ENCODE results near the gene ANKRD22. TPM values are rescaled to one million over a fixed set of nuclear protein-coding genes. Genes with fewer than 3 reads are reported as not detected.

The ANKRD22 gene
- total RNA-seq, 2 experiments from 2014 or later: not detected

DNA sequence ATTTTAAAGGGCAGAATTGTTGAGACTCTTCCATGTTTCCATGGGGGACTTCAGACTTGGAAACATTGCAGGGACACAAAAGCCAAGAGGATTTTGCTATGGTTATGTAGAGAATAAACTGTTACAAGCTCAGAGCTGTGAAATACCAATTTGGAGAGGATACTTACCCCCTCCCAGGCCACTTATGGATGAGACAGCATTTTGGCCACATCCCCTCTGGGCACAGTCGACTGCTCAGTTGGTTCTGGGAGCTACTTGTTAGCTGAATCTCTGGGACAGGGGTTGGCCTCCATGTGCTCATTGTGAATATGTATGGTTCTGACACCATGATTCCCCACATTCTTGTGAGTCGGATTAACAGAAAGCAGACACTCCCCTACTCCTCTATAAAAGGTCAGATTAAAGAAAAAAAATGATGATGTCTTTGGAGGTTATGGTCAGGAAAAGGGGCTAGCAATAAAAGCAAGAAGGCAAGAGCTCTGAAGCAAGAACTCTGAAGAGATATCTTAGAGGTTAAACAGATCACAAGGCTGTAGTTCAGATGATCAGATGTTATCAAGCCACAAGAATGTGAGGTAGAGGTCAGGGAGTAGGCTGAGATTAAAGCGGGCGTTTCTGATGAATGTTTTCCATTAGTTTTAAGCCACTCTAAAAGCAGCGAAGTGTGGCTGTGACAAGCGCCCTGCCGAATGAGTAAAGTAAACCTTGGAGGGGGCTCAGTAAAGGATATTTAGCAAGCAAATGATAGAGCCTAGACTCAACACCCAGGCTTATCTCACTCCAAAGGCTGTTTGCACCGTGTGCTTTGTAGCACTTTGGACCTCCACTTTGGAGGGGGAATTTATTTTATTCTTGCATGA, 45.6 kb upstream of the ANKRD22 start:
- peaks cover 62% of the 10 kb centered on the region for H3K4me1 Mint-ChIP-seq (ENCODE audit: low read depth)
- DNase-seq: no peak
- intact Hi-C loops (cut with DNase I, micrococcal nuclease): no loop called here
- peak overlapping the region; percentile 0 for H3K27ac Mint-ChIP-seq
- ChIA-PET CTCF (no interaction called here), POLR2A (interaction anchor here (1.3 kb wide), 1 partner anchor 17 kb away, joined by 5 read pairs; the partner anchor contains the start of gene STAMBPL1)
- Histone ChIP-seq H3K27ac (ENCODE audit: low read depth in 1 of 2, low read length in 2 of 2) (no peak overlapping the region), H3K4me1 (ENCODE audit: insufficient read depth, low read length) (peaks cover 14% of the 10 kb centered on the region), H3K9me3 (ENCODE audit: control insufficient read depth in 1 of 2, insufficient read depth in 1 of 2, low read length in 2 of 2) (no peaks in the 10 kb centered on the region), H3K27me3 (ENCODE audit: control insufficient read depth in 1 of 2, insufficient read depth in 2 of 2, low read length in 2 of 2) (no peaks in the 10 kb centered on the region), H3K4me3 (ENCODE audit: low read length) (no peak overlapping the region), H3K36me3 (ENCODE audit: insufficient read depth, low read length) (peaks cover 21% of the 10 kb centered on the region)
- H3K9me3 Mint-ChIP-seq: no peaks in the 10 kb centered on the region
- TF ChIP-seq, protein P1, sequence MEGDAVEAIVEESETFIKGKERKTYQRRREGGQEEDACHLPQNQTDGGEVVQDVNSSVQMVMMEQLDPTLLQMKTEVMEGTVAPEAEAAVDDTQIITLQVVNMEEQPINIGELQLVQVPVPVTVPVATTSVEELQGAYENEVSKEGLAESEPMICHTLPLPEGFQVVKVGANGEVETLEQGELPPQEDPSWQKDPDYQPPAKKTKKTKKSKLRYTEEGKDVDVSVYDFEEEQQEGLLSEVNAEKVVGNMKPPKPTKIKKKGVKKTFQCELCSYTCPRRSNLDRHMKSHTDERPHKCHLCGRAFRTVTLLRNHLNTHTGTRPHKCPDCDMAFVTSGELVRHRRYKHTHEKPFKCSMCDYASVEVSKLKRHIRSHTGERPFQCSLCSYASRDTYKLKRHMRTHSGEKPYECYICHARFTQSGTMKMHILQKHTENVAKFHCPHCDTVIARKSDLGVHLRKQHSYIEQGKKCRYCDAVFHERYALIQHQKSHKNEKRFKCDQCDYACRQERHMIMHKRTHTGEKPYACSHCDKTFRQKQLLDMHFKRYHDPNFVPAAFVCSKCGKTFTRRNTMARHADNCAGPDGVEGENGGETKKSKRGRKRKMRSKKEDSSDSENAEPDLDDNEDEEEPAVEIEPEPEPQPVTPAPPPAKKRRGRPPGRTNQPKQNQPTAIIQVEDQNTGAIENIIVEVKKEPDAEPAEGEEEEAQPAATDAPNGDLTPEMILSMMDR (IDR thresholded peaks at IDR 0.05): no peak
- no peaks in the 10 kb centered on the region for H3K27me3 Mint-ChIP-seq
- H3K36me3 Mint-ChIP-seq (ENCODE audit: low read depth): peaks cover 23% of the 10 kb centered on the region
- no peak overlapping the region for H3K4me3 Mint-ChIP-seq
- ATAC-seq (ENCODE audit: poor library complexity): peak; percentile 24

DNA sequence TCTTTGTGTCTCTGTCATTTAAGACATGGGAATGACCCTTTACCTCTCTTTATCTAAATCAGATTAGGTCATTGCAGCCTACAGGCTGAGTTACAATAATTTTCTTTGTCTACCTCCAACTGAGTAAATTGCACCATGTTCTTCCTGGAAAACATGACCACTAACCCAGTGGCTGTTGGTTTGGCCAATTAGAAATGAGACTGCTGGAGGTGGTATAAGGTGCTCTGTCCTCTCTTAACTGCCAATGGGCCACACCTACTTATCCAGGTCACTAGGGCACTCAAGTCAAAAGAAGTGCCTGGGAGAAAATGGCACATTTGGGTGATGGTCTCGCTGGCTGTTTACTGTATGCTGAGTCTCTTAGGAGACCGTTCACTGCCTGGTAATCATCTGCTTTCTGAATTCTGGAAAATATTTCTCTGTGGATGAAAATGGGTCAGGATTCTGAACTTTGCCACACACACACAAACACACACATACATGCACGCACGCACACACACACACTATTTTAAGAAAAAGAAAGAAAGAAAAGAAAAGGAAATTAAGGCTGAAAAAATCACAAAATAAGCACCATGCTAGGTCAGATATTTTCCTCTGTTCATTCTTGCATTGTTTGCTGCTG, 44.8 kb upstream of the ANKRD22 start:
- peaks cover 14% of the 10 kb centered on the region for H3K4me1 ChIP-seq (ENCODE audit: insufficient read depth, low read length)
- POLR2A ChIA-PET: interaction anchor here (1.3 to 1.7 kb wide), 2 partner anchors 16 to 17 kb away, joined by 5 to 8 read pairs; partner anchors contain the start of gene STAMBPL1
- peaks cover 14% of the 10 kb centered on the region for H3K36me3 ChIP-seq (ENCODE audit: insufficient read depth, low read length)
- TF ChIP-seq, protein P1 (IDR thresholded peaks at IDR 0.05): no peak
- no peaks in the 10 kb centered on the region for H3K9me3 Mint-ChIP-seq
- no peak overlapping the region for H3K27ac Mint-ChIP-seq
- no peak overlapping the region for H3K4me3 Mint-ChIP-seq
- peaks cover 16% of the 10 kb centered on the region for H3K36me3 Mint-ChIP-seq (ENCODE audit: low read depth)
- no peaks in the 10 kb centered on the region for H3K9me3 ChIP-seq (ENCODE audit: control insufficient read depth in 1 of 2, insufficient read depth in 1 of 2, low read length in 2 of 2)
- ATAC-seq (ENCODE audit: poor library complexity) (no peak), DNase-seq (no peak)
- no peaks in the 10 kb centered on the region for H3K27me3 Mint-ChIP-seq
- no peak overlapping the region for H3K4me3 ChIP-seq (ENCODE audit: low read length)
- intact Hi-C loops (cut with DNase I, micrococcal nuclease): no loop called here
- H3K27ac ChIP-seq (ENCODE audit: low read depth in 1 of 2, low read length in 2 of 2): no peak overlapping the region
- CTCF ChIA-PET: no interaction called here
- peaks cover 63% of the 10 kb centered on the region for H3K4me1 Mint-ChIP-seq (ENCODE audit: low read depth)
- H3K27me3 ChIP-seq (ENCODE audit: control insufficient read depth in 1 of 2, insufficient read depth in 2 of 2, low read length in 2 of 2): no peaks in the 10 kb centered on the region

DNA sequence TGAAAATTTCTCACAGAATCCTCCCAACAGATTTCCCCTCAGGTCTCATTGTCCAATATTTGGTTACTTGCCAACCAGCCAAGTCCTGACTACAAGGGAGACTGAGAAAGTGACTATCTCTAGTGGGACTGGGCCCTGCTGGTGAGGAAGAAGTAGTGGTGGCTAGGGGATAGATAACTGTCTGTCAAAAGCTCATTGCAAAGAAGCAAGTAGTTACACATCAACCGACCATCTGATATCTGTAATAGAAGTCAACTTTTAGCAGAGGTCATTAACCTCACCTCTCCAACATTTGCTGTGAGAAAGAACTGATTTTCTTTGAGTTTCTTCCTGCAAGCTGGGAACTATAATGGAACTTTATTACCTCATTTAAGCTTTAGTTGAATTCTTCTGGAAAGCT, 43.6 kb upstream of the ANKRD22 start:
- Histone ChIP-seq H3K4me1 (ENCODE audit: insufficient read depth, low read length) (peaks cover 12% of the 10 kb centered on the region), H3K9me3 (ENCODE audit: control insufficient read depth in 1 of 2, insufficient read depth in 1 of 2, low read length in 2 of 2) (no peaks in the 10 kb centered on the region), H3K27ac (ENCODE audit: low read depth in 1 of 2, low read length in 2 of 2) (no peak overlapping the region), H3K4me3 (ENCODE audit: low read length) (no peak overlapping the region), H3K27me3 (ENCODE audit: control insufficient read depth in 1 of 2, insufficient read depth in 2 of 2, low read length in 2 of 2) (no peaks in the 10 kb centered on the region), H3K36me3 (ENCODE audit: insufficient read depth, low read length) (peaks cover 10% of the 10 kb centered on the region)
- Mint-ChIP-seq H3K27me3 (no peaks in the 10 kb centered on the region), H3K4me1 (ENCODE audit: low read depth) (peaks cover 65% of the 10 kb centered on the region), H3K9me3 (no peaks in the 10 kb centered on the region), H3K36me3 (ENCODE audit: low read depth) (peaks cover 6% of the 10 kb centered on the region), H3K4me3 (no peak overlapping the region), H3K27ac (peak overlapping the region; percentile 13)
- DNase-seq: no peak
- POLR2A ChIA-PET: interaction anchor here (0.8 to 1.7 kb wide), 4 partner anchors 11 to 16 kb away, joined by 3 to 8 read pairs (median 3); partner anchors contain the start of gene STAMBPL1
- TF ChIP-seq, protein P1 (IDR thresholded peaks at IDR 0.05): no peak
- CTCF ChIA-PET: no interaction called here
- intact Hi-C loops (cut with DNase I, micrococcal nuclease): no loop called here
- ATAC-seq (ENCODE audit: poor library complexity): no peak

Data from CD4-positive, alpha-beta T cell (primary cell).